Esophagus mucosa (tissue), 1 donor: ENCODE measurements around the gene PLAAT3. TPM values are rescaled to one million over a fixed set of nuclear protein-coding genes. Genes with fewer than 3 reads are reported as not detected.
"Not testable (repeated sequence)": the region's sequence is repeated elsewhere in the genome, so short reads cannot be mapped to it uniquely, and the experiment has no call there.

Source experiments
- ATAC-seq: fragments of 200-7000 bp; cut with Tn5 transposase; one replicate; pipeline ENCODE4 v1.9.1; 2020
- total RNA-seq: library from RNA; stranded (reverse); gene quantifications from one replicate; pipeline ENCODE4 v1.2.4, GENCODE V29; 2023
- donor health status: DM: yes; HTN: yes; CAD: no.

Gene PLAAT3
- total RNA-seq, 1 donor from 2014 or later = 3.2 TPM

GRCh38 chr11:63564784-63565350 is 49.4 kb downstream of the PLAAT3 start:
- peak; percentile 83 for ATAC-seq

- ATAC-seq = no peak
These were observed 50.0 kb downstream of the PLAAT3 start for GRCh38 chr11:63564056-63564774.

- no peak for ATAC-seq
These were observed 50.8 kb downstream of the PLAAT3 start, which contains the start of gene PLAAT2 for GRCh38 chr11:63563201-63564055. Gene PLAAT2 (minus strand): TSS chr11:63563379. CDS start chr11:63563324, 55 bp downstream.

- peak; percentile 39 for ATAC-seq
These were observed 53.6 kb downstream of the PLAAT3 start for GRCh38 chr11:63560506-63561180.

GRCh38 chr11:63558459-63559157 is 55.6 kb downstream of the PLAAT3 start:
- no peak for ATAC-seq

GRCh38 chr11:63557570-63557969 is 56.7 kb downstream of the PLAAT3 start:
- no peak for ATAC-seq

GRCh38 chr11:63556404-63557013 is 57.7 kb downstream of the PLAAT3 start:
- no peak for ATAC-seq

GRCh38 chr11:63554877-63555223 is 59.4 kb downstream of the PLAAT3 start:
- no peak for ATAC-seq

GRCh38 chr11:63553759-63554158 is 60.5 kb downstream of the PLAAT3 start:
- ATAC-seq = peak; percentile 30

GRCh38 chr11:63552921-63553320 is 61.3 kb downstream of the PLAAT3 start:
- ATAC-seq = peak; percentile 88

GRCh38 chr11:63551889-63552266 is 62.4 kb downstream of the PLAAT3 start:
- ATAC-seq = no peak

GRCh38 chr11:63551091-63551888 is 62.9 kb downstream of the PLAAT3 start:
- ATAC-seq = no peak

- not testable (repeated sequence) for ATAC-seq
These were observed 64.0 kb downstream of the PLAAT3 start for GRCh38 chr11:63550156-63550700.

GRCh38 chr11:63549411-63549810 is 64.8 kb downstream of the PLAAT3 start:
- no peak for ATAC-seq

- ATAC-seq = no peak
These were observed 66.1 kb downstream of the PLAAT3 start for GRCh38 chr11:63548178-63548577.

GRCh38 chr11:63547061-63547460 is 67.2 kb downstream of the PLAAT3 start:
- no peak for ATAC-seq

- no peak for ATAC-seq
These were observed 70.5 kb downstream of the PLAAT3 start for GRCh38 chr11:63543711-63544110.

- not testable (repeated sequence) for ATAC-seq
These were observed 71.7 kb downstream of the PLAAT3 start for GRCh38 chr11:63542506-63542905.

- peak; percentile 54 for ATAC-seq
These were observed 76.7 kb downstream of the PLAAT3 start for GRCh38 chr11:63537293-63538101.
